ENCODE data around the gene SNUPN.

Gene SNUPN

GRCh38 chr15:75653347-75653913, 27.9 kb upstream of the SNUPN start:
- no peaks in the 10 kb centered on the region for H3F3A ChIP-seq (ENCODE audit: control insufficient read depth, insufficient read depth)
- H4K20me1 ChIP-seq (ENCODE audit: control insufficient read depth, insufficient read depth, low read depth, low read length), result no peaks in the 10 kb centered on the region
- H3K27ac ChIP-seq (ENCODE audit: low read depth, low read length), result no peak overlapping the region
- no peak overlapping the region for H3K4me2 ChIP-seq (ENCODE audit: low read length)
- TF ChIP-seq CTCF (IDR thresholded peaks at IDR 0.05; ENCODE audit: low read depth, low read length, poor library complexity, severe bottlenecking) (no peak), EZH2phosphoT487 (IDR thresholded peaks at IDR 0.05; ENCODE audit: borderline replicate concordance, low read length) (no peak)
- no peaks in the 10 kb centered on the region for H3K9me2 ChIP-seq (replicated peaks; ENCODE audit: control insufficient read depth, low read length)
- no peak overlapping the region for H3K4me3 ChIP-seq (ENCODE audit: low read length)
- H3K4me1 ChIP-seq (ENCODE audit: control insufficient read depth, low read length), result no peaks in the 10 kb centered on the region
- H3K27me3 ChIP-seq (ENCODE audit: control insufficient read depth, low read length), result peaks cover 9% of the 10 kb centered on the region
- no peaks in the 10 kb centered on the region for H3K9me3 ChIP-seq (ENCODE audit: control insufficient read depth, insufficient read depth, low read length)
- H3K36me3 ChIP-seq (ENCODE audit: control insufficient read depth, low read length), result no peaks in the 10 kb centered on the region
- no peaks in the 10 kb centered on the region for H3K79me2 ChIP-seq (ENCODE audit: control insufficient read depth, low read length)

GRCh38 chr15:75651810-75652543, 26.5 kb upstream of the SNUPN start:
- TF ChIP-seq CTCF (IDR thresholded peaks at IDR 0.05; ENCODE audit: low read depth, low read length, poor library complexity, severe bottlenecking) (no peak), EZH2phosphoT487 (IDR thresholded peaks at IDR 0.05; ENCODE audit: borderline replicate concordance, low read length) (no peak)
- Histone ChIP-seq H3K4me3 (ENCODE audit: low read length) (no peak overlapping the region), H3K79me2 (ENCODE audit: control insufficient read depth, low read length) (no peaks in the 10 kb centered on the region), H3K4me2 (ENCODE audit: low read length) (no peak overlapping the region), H3K27me3 (ENCODE audit: control insufficient read depth, low read length) (peaks cover 23% of the 10 kb centered on the region), H3K4me1 (ENCODE audit: control insufficient read depth, low read length) (peaks cover 8% of the 10 kb centered on the region; the same call in 1 of the 2 replicates), H3K9me2 (replicated peaks; ENCODE audit: control insufficient read depth, low read length) (no peaks in the 10 kb centered on the region), H3K27ac (ENCODE audit: low read depth, low read length) (no peak overlapping the region), H3K9me3 (ENCODE audit: control insufficient read depth, insufficient read depth, low read length) (no peaks in the 10 kb centered on the region), H3K36me3 (ENCODE audit: control insufficient read depth, low read length) (no peaks in the 10 kb centered on the region), H4K20me1 (ENCODE audit: control insufficient read depth, insufficient read depth, low read depth, low read length) (no peaks in the 10 kb centered on the region), H3F3A (ENCODE audit: control insufficient read depth, insufficient read depth) (no peaks in the 10 kb centered on the region)

GRCh38 chr15:75650908-75651809, 25.6 kb upstream of the SNUPN start:
- no peaks in the 10 kb centered on the region for H3K9me3 ChIP-seq (ENCODE audit: control insufficient read depth, insufficient read depth, low read length)
- no peak overlapping the region for H3K4me2 ChIP-seq (ENCODE audit: low read length)
- no peak overlapping the region for H3K27ac ChIP-seq (ENCODE audit: low read depth, low read length)
- H3K27me3 ChIP-seq (ENCODE audit: control insufficient read depth, low read length), result peaks cover 31% of the 10 kb centered on the region
- H3K9me2 ChIP-seq (replicated peaks; ENCODE audit: control insufficient read depth, low read length), result no peaks in the 10 kb centered on the region
- H3K4me1 ChIP-seq (ENCODE audit: control insufficient read depth, low read length), result peaks cover 11% of the 10 kb centered on the region; the same call in 1 of the 2 replicates
- no peaks in the 10 kb centered on the region for H4K20me1 ChIP-seq (ENCODE audit: control insufficient read depth, insufficient read depth, low read depth, low read length)
- no peak overlapping the region for H3K4me3 ChIP-seq (ENCODE audit: low read length)
- H3F3A ChIP-seq (ENCODE audit: control insufficient read depth, insufficient read depth), result no peaks in the 10 kb centered on the region
- no peaks in the 10 kb centered on the region for H3K36me3 ChIP-seq (ENCODE audit: control insufficient read depth, low read length)
- no peaks in the 10 kb centered on the region for H3K79me2 ChIP-seq (ENCODE audit: control insufficient read depth, low read length)
- TF ChIP-seq EZH2phosphoT487 (IDR thresholded peaks at IDR 0.05; ENCODE audit: borderline replicate concordance, low read length) (no peak), CTCF (IDR thresholded peaks at IDR 0.05; ENCODE audit: low read depth, low read length, poor library complexity, severe bottlenecking) (no peak)
